Fibroblast of pulmonary artery (primary cell): ENCODE measurements around the gene BARX1.
"Not testable (repeated sequence)": the region's sequence is repeated elsewhere in the genome, so short reads cannot be mapped to it uniquely, and the experiment has no call there.

Experiments used
- DNase-seq: peaks from one replicate; pipeline ENCODE4 v3.0.0-alpha.2; 2010; ENCODE audit warnings: low read depth
- H3K4me3 ChIP-seq: replicated peaks from 2 replicates; pipeline ENCODE4 v1.5.1; 2011; ENCODE audit warnings: low read depth, mild to moderate bottlenecking, control low read depth, low read length, moderate library complexity
- TF ChIP-seq, protein P1 (sequence below): IDR thresholded peaks from 2 replicates; pipeline ENCODE4 v1.5.1; 2011; ENCODE audit warnings: mild to moderate bottlenecking, control low read depth, low read length, inconsistent platforms; ENCODE audit errors: missing control alignments

BARX1 gene

DNA sequence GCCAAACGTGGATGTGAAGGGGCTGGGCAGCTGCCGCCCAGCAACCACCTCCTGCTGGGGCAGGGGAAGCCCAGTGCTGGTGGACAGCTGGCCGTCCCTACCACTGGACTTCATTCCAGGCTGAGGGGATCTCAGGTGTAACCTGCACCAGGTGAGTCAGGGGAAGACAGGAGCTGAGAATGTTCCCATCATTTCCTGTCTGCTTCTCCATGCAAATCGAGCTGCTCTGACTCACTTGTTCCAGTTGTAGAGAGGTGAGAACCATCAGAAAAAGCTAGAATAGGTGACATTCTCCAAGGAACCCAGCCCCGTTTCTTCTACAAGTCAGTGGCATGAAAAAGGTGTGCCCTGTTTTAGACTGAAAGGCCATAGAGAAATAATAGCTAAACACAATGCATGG lies 21.8 kb upstream of the BARX1 start:
- no peak overlapping the region for H3K4me3 ChIP-seq
- TF ChIP-seq, protein P1, sequence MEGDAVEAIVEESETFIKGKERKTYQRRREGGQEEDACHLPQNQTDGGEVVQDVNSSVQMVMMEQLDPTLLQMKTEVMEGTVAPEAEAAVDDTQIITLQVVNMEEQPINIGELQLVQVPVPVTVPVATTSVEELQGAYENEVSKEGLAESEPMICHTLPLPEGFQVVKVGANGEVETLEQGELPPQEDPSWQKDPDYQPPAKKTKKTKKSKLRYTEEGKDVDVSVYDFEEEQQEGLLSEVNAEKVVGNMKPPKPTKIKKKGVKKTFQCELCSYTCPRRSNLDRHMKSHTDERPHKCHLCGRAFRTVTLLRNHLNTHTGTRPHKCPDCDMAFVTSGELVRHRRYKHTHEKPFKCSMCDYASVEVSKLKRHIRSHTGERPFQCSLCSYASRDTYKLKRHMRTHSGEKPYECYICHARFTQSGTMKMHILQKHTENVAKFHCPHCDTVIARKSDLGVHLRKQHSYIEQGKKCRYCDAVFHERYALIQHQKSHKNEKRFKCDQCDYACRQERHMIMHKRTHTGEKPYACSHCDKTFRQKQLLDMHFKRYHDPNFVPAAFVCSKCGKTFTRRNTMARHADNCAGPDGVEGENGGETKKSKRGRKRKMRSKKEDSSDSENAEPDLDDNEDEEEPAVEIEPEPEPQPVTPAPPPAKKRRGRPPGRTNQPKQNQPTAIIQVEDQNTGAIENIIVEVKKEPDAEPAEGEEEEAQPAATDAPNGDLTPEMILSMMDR: no peak
- no peak for DNase-seq

DNA sequence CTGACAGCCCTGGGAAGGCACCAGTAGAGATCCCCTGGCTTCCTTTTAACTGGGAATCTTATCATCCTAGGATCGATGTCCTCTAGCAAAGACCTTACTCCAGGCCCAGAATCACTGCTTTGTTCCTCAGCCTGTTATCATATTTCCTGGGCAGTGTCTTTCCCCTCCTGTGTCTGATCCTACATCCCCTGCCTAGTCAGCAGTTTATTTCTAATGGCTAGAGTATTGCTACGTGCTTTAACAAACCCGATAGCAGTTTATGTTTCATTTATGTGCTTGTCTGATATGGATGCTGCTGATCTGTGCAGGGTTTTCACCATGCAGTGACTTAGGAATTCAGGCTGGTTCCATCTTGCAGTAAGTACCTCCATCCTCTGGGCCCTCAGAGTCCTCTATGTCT lies 20.9 kb upstream of the BARX1 start:
- H3K4me3 ChIP-seq: no peak overlapping the region
- TF ChIP-seq, protein P1: no peak
- DNase-seq: no peak

DNA sequence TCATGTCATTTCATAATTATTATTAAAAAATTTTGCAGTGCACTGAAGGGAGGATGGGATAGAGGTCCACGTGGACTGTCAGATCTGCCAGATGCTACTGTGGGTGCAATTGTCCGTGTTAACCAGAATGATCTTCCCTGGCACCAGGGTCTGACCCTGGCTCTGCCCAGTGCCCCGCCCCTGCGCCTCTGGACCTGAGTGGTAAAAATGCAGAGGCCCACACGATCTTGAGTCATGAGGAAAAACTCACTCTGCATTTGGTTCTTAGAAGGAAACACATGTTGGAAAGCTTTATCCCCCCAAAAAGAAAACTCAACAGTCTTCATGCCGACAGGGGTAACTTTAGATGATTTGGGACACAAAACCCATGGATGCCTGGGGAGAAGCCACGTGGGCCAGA lies 20.1 kb upstream of the BARX1 start:
- TF ChIP-seq, protein P1: no peak

DNA sequence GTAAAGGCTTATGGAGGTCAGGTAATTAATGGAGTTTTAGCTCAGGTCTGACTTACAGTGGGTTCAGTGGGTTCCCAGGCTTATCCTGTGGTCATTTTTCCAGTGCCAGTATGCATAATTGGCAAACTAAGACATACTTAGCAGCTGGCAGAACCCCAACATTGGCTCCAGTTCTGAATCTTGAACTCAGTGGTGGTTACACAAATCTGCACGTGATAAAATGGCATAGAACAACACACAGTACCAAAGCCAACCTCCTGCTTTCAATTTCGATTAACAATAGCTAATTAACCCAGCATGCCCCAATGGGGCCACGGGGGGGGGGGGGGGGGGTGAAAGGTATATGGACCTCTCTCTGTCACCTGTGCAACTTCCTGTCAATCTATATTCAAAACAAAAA lies 19.0 kb upstream of the BARX1 start:
- TF ChIP-seq, protein P1: no peak
- H3K4me3 ChIP-seq: no peak overlapping the region
- no peak for DNase-seq

More for the DNA sequence above, 20.1 kb upstream of the BARX1 start:
- no peak overlapping the region for H3K4me3 ChIP-seq
- no peak for DNase-seq

DNA sequence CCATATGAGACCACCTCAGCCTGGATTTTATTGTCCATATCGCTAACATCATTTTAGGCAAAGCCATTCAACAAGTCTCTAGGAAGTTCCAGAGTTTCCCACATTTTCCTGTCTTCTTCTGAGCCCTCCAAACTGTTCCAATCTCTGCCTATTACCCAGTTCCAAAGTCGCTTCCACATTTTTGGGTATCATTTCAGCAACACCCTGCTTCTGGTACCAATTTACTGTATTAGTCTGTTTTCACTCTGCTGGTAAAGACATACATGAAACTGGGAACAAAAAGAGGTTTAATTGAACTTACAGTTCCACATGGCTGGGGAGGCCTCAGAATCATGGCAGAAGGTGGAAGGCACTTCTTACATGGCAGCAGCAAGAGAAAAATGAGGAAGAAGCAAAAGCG lies 17.5 kb upstream of the BARX1 start:
- not testable (repeated sequence) for DNase-seq, H3K4me3 ChIP-seq

DNA sequence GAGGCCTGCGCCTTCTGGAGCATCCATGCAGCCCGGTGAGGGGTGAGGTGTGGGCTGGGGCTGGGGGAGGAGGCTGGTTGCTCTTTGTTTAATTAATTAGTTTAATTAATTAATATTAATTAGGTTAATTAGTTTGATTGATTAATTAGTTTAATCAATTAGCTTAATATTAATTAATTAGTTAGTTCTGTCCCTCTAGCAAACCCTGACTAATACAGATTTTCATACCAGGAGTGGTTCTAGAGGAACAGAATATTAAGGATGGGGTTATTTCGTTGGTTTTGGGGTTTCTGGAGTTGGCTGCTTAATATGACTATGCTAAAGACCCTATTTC lies 14.1 kb upstream of the BARX1 start:
- TF ChIP-seq, protein P1: no peak
- DNase-seq: no peak
- no peak overlapping the region for H3K4me3 ChIP-seq

DNA sequence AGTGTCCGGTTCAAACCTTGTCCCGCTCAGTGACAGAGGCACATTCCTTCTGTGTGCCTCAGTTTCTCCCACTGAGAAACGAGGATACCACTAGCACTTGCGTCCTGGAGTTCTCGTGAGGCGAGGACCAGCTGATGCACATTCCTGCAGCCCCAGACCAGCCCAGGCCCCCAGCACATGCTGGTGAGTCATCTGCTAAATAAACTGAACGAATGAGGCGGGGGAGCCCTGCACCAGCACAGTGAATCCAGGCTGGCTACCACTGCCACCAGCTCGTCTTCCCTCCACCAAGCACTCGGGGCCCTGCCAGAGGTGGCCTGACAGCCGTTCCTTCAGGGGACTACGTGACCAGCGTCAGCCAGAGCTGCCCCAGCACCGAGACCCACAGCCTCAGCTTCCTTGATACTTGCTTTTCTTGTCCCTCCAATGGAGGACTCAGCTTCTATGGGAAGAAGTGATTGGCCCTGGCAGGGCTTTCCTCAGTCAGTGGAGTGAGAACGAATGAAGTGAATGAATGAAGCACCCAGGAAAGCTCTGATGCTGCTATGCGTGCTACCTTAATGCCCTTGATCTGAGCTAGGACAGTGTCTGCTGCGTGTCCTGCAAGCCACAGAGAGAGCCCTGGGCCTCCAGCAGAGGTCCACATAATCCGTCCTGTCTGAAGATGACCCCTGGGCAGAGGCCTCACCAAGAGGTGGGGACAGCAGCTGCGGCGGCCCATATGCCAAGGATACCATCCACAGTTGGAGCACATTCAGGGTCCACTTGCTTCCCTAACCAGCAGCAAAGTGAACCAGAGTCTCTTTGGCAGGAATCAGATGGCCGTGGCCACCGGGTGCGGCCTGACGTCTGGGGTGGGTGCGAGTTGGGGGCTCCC lies 13.5 kb upstream of the BARX1 start:
- H3K4me3 ChIP-seq: no peak overlapping the region
- DNase-seq: no peak
- TF ChIP-seq, protein P1: no peak
